GM12892 (cell line): ENCODE measurements around the gene NRXN2.

Experiments
- DNase-seq: peaks from one replicate; pipeline ENCODE4 v3.0.0; 2011; ENCODE audit not compliant: insufficient read length
- FAIRE-seq: peaks from 2 replicates; lab custom pipeline; 2011; peaks lifted over from hg19 to GRCh38; lab: Jason Lieb, UNC
- POLR2A ChIP-seq: IDR thresholded peaks from 2 replicates; pipeline ENCODE4 v1.6.1; 2011; ENCODE audit warnings: low read depth, low read length, control low read depth
- POLR2AphosphoS5 ChIP-seq: IDR thresholded peaks from 2 replicates; pipeline ENCODE4 v1.6.1; 2011; ENCODE audit warnings: low read depth, low read length, control low read depth
- TAF1 ChIP-seq: IDR thresholded peaks from 2 replicates; pipeline ENCODE4 v1.6.1; 2011; ENCODE audit warnings: low read depth, mild to moderate bottlenecking, control low read depth, low read length, borderline replicate concordance

Gene NRXN2

GRCh38 chr11:64648551-64648950 lies 74.4 kb downstream of the NRXN2 start:
- DNase-seq, result no peak
- no peak for FAIRE-seq
- no peak for TF ChIP-seq POLR2A
- no peak for TF ChIP-seq POLR2AphosphoS5
- no peak for TF ChIP-seq TAF1

GRCh38 chr11:64647019-64647779 lies 75.8 kb downstream of the NRXN2 start:
- FAIRE-seq, result no peak
- no peak for TF ChIP-seq POLR2AphosphoS5
- no peak for TF ChIP-seq TAF1
- TF ChIP-seq POLR2A, result no peak

GRCh38 chr11:64644647-64645275 lies 78.2 kb downstream of the NRXN2 start:
- TF ChIP-seq POLR2AphosphoS5 (no peak), POLR2A (no peak), TAF1 (no peak)
- no peak for FAIRE-seq
- no peak for DNase-seq

More at GRCh38 chr11:64647019-64647779, 75.8 kb downstream of the NRXN2 start:
- DNase-seq, result no peak

GRCh38 chr11:64643920-64644646 lies 78.9 kb downstream of the NRXN2 start:
- FAIRE-seq, result no peak
- TF ChIP-seq TAF1, result no peak
- TF ChIP-seq POLR2A, result no peak
- TF ChIP-seq POLR2AphosphoS5, result no peak
- no peak for DNase-seq

- TF ChIP-seq POLR2AphosphoS5, result no peak
- no peak for TF ChIP-seq TAF1
- no peak for TF ChIP-seq POLR2A
- FAIRE-seq (no peak), DNase-seq (no peak)
Observed at GRCh38 chr11:64643256-64643881, 79.6 kb downstream of the NRXN2 start.

GRCh38 chr11:64642871-64643255 lies 80.1 kb downstream of the NRXN2 start:
- TF ChIP-seq POLR2AphosphoS5, result no peak
- no peak for TF ChIP-seq POLR2A
- no peak for TF ChIP-seq TAF1
- FAIRE-seq (no peak), DNase-seq (no peak)

GRCh38 chr11:64642418-64642735 lies 80.6 kb downstream of the NRXN2 start:
- TF ChIP-seq TAF1 (no peak), POLR2AphosphoS5 (no peak), POLR2A (no peak)
- FAIRE-seq (no peak), DNase-seq (no peak)

- no peak for DNase-seq
- TF ChIP-seq POLR2AphosphoS5, result no peak
- no peak for TF ChIP-seq TAF1
- no peak for TF ChIP-seq POLR2A
Observed at GRCh38 chr11:64641596-64642417, 81.2 kb downstream of the NRXN2 start.

GRCh38 chr11:64639885-64640284 lies 83.1 kb downstream of the NRXN2 start:
- DNase-seq (no peak), FAIRE-seq (no peak)
- TF ChIP-seq POLR2A, result no peak

More at GRCh38 chr11:64641596-64642417, 81.2 kb downstream of the NRXN2 start:
- no peak for FAIRE-seq

- DNase-seq (no peak), FAIRE-seq (no peak)
- TF ChIP-seq TAF1 (no peak), POLR2A (no peak), POLR2AphosphoS5 (no peak)
Observed at GRCh38 chr11:64638829-64639228, 84.2 kb downstream of the NRXN2 start.
